HTR-8/SVneo (cell line): ENCODE data around the gene NFATC3.
"Not testable (repeated sequence)": the region's sequence is repeated elsewhere in the genome, so short reads cannot be mapped to it uniquely, and the experiment has no call there.

Source experiments
- DNase-seq: peaks from one replicate; pipeline ENCODE4 v3.0.0; 2011; ENCODE audit warnings: low spot score, mixed read lengths; ENCODE audit not compliant: insufficient read length
- FAIRE-seq: peaks from 2 replicates; lab custom pipeline; 2011; peaks lifted over from hg19 to GRCh38; lab: Jason Lieb, UNC

Gene NFATC3

GRCh38 chr16:68088130-68088972, 3.2 kb downstream of the NFATC3 start:
- DNase-seq (no peak), FAIRE-seq (no peak)

- DNase-seq = no peak
- FAIRE-seq = no peak
Measured at GRCh38 chr16:68089067-68089466, 3.9 kb downstream of the NFATC3 start.

GRCh38 chr16:68090130-68090529, 5.0 kb downstream of the NFATC3 start:
- FAIRE-seq (no peak), DNase-seq (no peak)

- no peak for DNase-seq
- FAIRE-seq = no peak
Measured at GRCh38 chr16:68090533-68090932, 5.4 kb downstream of the NFATC3 start.

- FAIRE-seq (peak; percentile 82), DNase-seq (peak; percentile 38)
Measured at GRCh38 chr16:68091380-68092261, 6.5 kb downstream of the NFATC3 start.

GRCh38 chr16:68092275-68092674, 7.1 kb downstream of the NFATC3 start:
- DNase-seq, FAIRE-seq: not testable (repeated sequence)

GRCh38 chr16:68093816-68094613, 8.8 kb downstream of the NFATC3 start:
- FAIRE-seq = no peak
- no peak for DNase-seq

GRCh38 chr16:68094614-68094934, 9.4 kb downstream of the NFATC3 start:
- no peak for FAIRE-seq

GRCh38 chr16:68096491-68096890, 11.3 kb downstream of the NFATC3 start:
- no peak for FAIRE-seq
- no peak for DNase-seq

More at GRCh38 chr16:68094614-68094934, 9.4 kb downstream of the NFATC3 start:
- no peak for DNase-seq

GRCh38 chr16:68097088-68097487, 11.9 kb downstream of the NFATC3 start:
- no peak for DNase-seq
- no peak for FAIRE-seq

GRCh38 chr16:68097895-68098294, 12.7 kb downstream of the NFATC3 start:
- DNase-seq (no peak), FAIRE-seq (no peak)

- DNase-seq (no peak), FAIRE-seq (no peak)
Measured at GRCh38 chr16:68100488-68100887, 15.3 kb downstream of the NFATC3 start.

- no peak for FAIRE-seq
- DNase-seq = no peak
Measured at GRCh38 chr16:68105611-68106010, 20.4 kb downstream of the NFATC3 start.

- not testable (repeated sequence) for DNase-seq, FAIRE-seq
Measured at GRCh38 chr16:68107230-68107928, 22.2 kb downstream of the NFATC3 start.

GRCh38 chr16:68109156-68109555, 24.0 kb downstream of the NFATC3 start:
- FAIRE-seq, DNase-seq: not testable (repeated sequence)

GRCh38 chr16:68110611-68111010, 25.4 kb downstream of the NFATC3 start:
- not testable (repeated sequence) for FAIRE-seq, DNase-seq

- DNase-seq = no peak
- no peak for FAIRE-seq
Measured at GRCh38 chr16:68111379-68111778, 26.2 kb downstream of the NFATC3 start.

- no peak for FAIRE-seq
- no peak for DNase-seq
Measured at GRCh38 chr16:68113059-68113761, 28.0 kb downstream of the NFATC3 start.

GRCh38 chr16:68113765-68114240, 28.6 kb downstream of the NFATC3 start:
- FAIRE-seq (no peak), DNase-seq (no peak)
